Stimulated activated CD8-positive, alpha-beta memory T cell treated with anti-CD3 and anti-CD28 coated beads, Interleukin-7, amount 100 ng/mL, for 4 hours (primary cell): ENCODE data around the gene RPL7L1.
"Not testable (repeated sequence)": the region's sequence is repeated elsewhere in the genome, so short reads cannot be mapped to it uniquely, and the experiment has no call there.

Experiments
- DNase-seq, 2 donors: peaks; one replicate each; pipeline ENCODE4 v3.0.0-alpha.2; 2020; ENCODE audit warnings: low read depth in 2 of 2

RPL7L1 gene

DNA sequence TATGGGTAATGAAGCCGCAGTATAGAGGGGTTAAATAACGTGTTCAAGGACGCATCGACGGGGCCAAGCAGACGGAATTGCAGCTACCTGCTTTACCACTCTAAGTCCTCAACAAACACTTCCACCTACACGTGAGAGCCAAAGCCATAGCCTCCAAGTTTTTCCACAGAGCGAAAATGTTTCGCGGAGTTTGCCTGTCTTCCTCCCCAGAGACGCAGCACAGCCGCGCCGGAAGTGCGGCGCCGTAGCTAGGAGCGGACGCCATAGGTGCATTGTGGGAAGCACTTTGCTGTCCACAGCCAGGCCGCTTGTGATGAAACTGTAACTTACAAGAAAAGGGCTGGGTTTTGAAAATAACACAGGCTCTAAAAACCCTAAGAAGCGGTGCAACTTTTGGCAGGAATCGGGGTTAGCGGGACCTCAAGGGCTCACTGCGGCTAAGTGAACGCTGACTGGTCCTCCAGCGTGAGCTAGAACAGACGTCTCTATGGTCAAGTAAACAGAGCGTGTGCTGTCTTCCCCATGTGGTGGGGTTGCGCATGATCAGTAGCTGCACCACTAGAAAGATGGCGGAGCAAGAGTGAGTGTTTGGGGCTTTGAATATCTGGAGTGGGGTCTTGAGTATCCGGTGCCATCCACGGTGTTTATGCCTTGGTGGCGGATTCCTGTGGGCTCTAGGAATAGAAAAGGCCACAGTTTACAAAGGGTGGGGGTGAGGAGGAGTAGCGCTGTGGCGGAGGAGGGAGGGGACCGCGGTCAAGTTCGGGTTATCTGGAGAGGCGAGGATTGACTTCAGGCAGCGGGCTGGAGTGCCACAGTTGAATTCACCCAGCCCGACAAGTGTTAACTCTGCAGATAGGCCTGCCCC, at the start of gene RPL7L1:
TSS of gene RPL7L1 (plus strand) at position 245 of the 868 bp plus-strand sequence. CDS start at position 540, 295 bp downstream.
- peak; percentile 75 to 83 for DNase-seq

DNA sequence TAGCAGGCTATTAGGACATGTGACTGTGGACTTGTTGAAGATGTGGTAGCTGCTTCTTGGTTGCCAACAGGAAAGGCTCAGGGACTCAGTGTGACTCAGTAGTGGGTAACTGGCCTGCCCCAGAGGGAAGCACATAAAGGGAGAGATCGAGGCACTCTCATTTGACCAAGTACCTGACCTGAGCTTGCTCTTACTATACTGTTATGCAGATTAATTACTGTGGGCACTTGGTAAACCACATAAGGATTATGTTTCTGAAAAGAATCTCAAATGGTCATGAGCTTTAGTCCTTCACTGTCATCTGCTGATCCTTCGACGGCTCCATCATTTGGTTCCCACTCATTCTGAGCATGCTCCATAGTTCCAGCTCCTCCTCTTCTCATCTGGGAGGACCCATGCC, 48.2 kb upstream of the RPL7L1 start:
- DNase-seq: no peak

DNA sequence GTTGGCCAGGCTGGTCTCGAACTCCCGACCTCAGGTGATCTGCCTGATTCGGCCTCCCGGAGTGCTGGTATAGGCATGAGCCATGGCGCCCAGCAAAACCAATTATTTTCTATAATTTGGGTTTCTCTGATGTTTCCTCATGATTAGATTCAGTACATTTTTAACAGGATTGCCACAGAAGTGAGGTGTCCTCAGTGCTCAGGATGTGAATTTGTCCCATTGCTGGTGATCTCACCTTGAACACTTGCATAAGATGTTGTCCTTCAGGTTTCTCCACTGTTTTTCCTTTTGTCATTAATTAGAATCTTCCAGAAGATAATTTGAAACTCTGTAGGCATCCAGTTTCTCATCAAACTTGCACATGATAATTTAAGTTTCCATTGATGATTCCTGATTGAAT, 45.4 kb upstream of the RPL7L1 start:
- DNase-seq: no peak

DNA sequence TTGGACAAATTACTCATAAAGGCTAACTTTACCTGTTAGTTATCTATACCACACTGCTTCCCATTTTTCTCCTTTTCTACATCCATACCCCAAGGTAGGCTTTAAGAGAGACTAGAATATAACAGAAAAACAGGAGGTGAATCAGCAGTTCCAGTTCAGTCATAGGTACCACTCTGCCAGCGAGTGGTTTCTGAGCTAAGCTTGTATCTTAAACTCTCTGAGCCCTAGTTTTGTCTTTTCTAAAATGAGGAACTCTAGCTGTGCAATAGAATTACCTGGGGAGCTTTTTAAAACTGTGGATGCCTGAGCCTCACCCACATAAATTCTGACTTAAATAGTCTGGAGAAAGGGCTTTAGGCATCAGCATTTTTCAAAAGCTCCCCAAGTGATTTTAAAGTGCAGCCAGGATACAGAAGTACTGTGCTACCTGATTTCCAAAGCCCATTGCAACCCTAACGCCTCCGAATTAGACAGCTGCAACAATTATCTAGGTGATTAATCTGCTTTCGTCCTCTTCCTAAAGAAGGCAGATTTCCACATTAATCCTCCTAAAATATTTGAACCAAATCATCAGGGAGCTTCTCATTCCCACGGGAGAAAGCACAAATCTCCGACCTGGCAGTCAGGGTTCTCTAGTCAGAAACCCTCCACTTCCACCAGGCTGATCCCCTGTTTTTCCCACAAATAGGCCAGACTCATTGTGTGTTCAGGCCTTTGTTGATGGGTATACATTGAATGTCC, 37.4 kb upstream of the RPL7L1 start:
- no peak for DNase-seq

DNA sequence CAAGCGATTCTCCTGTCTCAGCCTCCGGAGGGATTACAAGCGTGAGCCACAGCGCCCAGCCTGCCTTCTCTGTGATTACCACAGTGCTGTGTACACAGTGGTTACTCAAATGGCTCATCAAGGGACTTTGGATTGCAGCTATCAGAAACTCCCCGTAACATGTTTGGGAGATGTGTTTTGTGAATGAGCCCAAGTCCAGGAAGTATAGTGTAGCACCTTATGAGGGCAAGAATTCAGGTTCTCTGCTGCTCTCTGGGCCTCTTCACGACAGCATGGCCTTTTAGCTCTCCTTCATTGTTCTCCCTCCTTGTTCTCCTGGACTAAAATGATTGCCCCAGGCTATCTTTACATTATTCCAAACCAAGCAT, 34.1 kb upstream of the RPL7L1 start:
- no peak for DNase-seq

DNA sequence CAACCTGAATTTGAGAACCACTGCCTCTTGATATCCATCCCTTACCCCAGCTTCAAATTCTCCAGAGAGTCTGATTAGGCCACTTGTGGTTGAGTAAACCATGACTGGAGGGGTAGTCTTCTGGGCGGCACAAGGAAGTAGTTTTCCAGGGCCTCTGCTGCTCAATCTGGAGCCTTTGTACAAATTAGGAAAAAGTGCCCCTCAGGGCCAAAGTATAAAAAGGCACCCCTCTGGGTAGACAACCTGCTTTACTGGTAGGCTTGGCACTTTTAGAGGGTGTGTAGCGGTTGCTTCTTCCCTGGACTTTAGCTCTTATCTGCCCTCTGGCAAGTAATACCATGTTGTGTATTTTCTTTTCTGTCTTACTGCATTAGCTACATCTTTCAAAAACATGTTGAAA, 32.9 kb upstream of the RPL7L1 start:
- no peak for DNase-seq

DNA sequence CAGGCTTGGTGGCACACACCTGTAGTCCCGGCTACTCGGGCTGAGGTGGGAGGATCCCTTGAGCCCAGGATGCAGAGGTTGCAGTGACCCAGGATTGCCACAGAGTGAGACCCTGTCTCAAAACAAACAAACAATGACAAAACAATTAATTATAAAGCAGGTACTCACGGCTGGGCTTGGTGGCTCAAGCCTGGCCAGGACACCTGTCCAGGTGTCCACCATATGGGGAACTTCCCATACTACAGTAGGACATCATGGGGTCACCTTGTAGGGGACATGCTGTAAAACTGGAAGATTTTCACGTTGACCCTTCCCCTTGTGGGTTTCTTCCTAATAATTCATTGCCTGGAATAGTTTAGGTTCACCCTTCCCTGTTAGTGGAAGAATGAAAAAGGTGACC, 30.7 kb upstream of the RPL7L1 start:
- DNase-seq: no peak

DNA sequence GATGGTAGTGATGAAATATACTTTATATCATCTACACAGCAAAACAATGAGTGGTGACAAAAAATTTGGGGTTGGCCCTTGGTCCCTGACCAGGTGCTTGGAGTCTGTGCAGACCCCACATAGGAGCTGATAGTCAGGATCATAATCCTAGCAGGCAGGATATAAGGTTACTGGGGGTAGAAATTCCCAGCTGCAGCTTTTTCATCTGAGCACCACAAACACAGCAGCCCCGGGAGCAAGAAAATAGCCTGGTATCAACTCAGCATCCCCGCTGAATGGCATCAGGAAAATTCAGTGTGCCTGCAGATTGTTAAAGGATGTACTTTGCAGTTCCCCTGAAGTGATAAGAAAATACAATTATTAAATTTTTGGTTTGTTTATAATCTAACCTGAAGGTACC, 27.8 kb upstream of the RPL7L1 start:
- no peak for DNase-seq

DNA sequence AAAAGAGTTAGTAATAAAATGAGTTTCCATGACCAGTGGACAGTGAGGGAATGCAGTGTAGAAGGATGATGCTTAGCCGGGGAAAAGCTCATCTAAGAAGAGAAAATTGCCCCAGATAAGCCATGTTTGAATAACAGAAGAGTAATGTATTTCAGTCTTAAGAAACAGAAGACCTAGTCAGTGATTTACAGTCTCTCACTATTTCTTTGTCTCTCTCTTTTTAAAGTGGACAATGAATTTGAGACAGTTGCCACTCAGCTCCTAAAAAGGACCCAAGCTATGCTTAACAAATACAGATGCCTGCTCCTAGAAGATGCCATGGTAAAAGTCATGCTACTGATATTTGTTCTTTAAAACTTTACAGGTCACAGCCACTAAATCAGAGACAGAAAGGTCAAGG, 19.4 kb upstream of the RPL7L1 start:
- no peak for DNase-seq

DNA sequence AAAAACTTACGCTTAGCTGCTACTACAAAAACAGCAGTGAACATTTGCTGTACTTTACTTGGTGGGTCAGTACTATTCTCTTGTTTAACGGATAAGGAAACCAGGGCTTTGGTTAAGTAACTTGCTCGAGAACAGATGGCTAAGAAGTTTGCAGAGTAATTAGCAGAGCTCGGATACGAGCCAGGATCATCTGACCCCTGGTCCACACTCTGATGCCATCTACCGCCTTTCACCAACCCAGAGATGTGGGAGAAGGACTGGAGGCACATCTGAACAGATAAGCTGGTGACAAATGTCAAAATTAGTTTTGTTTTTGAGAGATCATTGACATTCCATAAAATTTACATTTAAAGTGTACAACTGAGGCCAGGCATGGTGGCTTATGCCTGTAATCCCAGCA, 18.9 kb upstream of the RPL7L1 start:
- no peak for DNase-seq

DNA sequence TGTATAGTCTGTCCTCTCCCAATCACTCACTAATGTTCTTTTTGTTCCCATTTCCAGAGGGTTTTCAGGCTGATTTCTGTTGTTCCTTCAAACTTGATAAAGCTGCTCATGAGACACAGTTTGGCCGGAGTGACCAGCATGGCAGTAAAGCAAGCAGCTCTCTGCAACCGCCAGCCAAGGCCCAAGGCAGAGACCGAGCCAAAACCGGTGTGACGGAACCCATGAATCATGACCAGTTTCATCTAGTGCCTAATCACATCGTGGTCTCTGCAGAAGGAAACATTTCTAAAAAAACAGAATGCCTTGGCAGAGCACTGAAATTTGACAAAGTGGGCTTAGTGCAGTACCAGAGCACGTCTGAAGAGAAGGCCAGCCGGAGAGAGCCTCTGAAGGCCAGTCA, 14.8 kb upstream of the RPL7L1 start:
- DNase-seq: no peak

DNA sequence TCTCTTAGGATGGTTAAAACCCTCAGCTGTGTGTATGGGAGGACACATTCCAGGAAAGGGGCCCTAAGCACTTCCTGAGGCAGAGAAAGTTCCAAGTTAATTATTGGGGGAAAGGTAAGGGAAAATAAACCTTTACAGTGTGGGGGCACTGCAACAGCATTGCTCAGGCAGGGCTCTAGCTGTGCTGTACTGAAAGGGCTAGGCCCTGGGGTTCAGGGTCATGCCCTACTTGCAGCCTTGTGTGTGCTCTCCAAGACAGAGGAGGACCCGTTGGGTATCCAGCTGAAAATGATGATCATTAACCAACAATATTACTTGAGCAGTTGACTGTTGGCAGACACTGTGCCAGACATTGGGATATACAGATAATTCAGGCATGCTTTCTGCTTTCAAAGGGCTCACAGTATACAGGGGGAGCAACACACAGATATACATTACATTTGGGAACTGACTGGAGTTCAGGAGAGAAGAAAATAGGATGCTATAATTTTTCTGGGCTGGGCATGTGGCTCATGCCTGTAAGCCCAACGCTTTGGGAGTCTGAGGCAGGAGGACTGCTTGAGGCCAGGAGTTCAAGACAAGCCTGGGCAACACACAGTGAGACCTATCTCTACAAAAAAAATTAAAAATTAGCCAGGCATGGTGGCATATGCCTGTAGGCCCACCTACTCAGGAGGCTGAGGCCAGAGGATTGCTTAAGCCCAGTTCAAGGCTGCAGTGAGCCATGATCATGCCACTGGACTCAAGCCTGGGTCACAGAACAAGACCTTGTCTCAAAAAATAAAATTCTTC, 9.1 kb upstream of the RPL7L1 start:
- no peak for DNase-seq

DNA sequence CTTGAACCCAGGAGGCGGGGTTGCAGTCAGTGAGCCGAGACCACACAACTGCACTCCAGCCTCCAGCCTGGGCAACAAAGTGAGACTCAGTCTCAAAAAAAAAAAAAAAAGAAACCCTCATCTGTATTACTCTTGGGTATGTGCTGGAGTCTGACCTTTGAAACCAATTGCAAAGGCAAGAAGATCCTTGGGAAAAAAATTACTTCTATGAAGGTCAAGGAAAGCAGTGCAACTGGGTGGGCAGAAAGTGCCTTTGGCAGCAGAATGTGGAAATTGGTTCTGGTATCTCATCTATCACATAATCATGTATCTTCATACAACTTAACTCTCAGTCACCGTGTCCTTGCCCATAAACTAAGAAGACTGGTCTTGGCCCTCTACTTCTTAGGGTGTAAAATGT, 7.7 kb upstream of the RPL7L1 start:
- no peak for DNase-seq

DNA sequence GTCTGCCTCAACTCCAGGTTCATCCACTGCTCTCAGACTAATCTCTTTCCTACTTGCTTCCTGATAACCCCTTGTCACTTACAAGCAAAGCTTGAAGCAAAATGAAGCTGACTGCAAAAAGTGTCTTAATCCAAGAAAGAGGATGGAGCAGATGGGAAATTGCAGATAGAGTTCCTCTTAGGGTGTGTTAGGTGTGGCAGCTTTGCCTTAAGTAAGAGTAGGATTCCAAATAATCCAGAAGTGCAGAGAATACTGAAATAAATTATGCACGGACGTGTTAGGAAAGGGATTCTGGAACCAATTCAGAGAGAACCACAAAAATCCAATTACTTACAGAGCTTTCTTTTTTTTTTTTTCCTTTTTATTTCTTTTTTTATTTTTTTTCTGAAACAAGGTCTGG, 6.1 kb upstream of the RPL7L1 start:
- no peak for DNase-seq

DNA sequence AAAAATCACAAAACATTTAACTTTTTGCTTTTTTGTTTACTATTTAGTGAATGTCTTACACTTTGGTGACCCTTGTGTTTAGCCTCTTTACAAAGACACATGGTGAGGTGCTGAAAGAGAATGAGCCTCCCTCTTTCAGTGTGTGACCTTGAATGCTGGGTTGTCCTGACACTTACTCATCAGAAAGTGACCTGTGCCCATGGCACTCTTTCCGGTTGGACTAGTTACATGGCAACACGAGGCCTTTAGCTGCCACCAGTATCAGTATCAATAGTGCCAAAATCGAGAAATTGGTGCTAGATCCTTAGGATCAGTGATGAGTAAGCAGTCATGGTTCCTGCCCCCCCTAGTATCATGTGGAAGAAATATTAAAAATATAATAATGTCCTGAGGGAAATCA, 1.7 kb upstream of the RPL7L1 start:
- DNase-seq: no peak

DNA sequence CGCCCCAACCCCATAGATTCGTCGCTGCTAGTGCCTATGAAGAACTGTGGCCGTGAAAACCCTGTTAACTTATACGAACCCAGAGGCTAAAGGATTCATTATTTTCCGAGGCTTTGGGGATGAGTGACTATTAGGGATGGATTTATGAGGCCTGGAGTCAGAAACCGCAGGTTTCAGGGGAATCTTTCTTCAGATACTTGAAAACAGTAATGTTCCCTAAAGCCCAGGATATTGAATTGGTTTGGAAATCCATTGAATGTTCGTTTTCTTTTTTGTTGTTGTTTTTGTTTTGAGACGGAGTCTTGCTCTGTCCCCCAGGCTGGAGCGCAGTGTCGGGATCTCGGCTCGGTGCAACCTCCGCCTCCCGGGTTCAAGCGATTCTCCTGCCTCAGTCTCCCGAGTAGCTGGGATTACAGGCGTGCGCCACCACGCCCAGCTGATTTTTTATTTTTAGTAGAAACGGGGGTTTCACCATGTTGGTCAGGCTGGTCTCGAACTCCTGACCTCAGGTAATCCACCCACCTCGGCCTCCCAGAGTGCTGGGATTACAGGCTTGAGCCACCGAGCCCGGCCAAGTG, 913 bp downstream of the RPL7L1 start:
- not testable (repeated sequence) for DNase-seq

DNA sequence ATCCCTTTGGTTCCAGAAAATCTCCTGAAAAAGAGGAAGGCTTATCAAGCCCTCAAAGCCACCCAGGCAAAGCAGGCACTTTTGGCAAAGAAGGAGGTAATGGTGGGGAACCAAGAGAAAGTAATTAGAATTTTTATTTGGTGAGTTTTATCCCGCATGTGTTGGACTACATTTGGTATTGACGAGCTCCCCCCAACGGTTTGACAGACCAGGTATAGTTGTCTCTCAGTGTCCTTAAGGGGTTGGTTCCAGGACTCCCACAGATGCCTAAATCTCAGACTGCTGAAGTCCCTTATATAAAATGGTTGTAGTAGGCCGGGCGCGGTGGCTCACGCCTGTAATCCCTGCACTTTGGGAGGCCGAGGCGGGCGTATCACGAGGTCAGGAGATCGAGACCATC, 1.5 kb downstream of the RPL7L1 start:
- not testable (repeated sequence) for DNase-seq

DNA sequence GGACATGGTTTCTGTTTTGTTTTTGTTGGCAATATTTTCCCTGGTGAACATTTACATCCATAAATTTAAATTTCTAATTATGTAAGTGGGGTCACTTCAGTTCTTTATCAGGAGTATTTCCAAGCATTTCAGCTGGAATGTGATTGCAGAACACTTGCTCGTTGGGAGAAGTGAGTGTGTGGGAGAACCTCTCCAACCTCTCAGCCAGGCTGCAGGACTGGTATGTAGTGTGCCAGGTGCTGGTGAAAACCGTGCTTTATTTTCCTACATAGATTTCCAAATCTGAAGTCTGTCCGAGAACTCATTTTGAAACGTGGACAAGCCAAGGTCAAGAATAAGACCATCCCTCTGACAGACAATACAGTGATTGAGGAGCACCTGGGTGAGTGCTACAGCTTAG, 6.3 kb downstream of the RPL7L1 start:
- DNase-seq: no peak

DNA sequence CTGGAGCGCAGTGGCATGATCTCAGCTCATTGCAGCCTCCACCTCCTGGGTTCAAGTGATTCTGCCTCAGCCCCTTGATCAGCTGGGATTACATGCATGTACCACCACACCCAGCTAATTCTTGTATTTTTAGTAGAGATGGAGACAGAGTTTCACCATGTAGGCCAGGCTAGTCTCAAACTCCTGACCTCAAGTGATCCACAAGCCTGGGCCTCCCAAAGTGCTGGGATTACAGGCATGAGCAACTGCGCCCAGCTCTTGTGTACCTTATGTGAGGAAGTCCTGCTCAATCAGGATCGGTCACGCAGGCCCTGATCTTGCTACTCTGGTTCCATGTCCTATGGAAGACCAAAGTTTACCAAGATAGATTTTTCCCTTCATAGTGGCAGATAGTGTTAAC, 8.8 kb downstream of the RPL7L1 start:
- not testable (repeated sequence) for DNase-seq

DNA sequence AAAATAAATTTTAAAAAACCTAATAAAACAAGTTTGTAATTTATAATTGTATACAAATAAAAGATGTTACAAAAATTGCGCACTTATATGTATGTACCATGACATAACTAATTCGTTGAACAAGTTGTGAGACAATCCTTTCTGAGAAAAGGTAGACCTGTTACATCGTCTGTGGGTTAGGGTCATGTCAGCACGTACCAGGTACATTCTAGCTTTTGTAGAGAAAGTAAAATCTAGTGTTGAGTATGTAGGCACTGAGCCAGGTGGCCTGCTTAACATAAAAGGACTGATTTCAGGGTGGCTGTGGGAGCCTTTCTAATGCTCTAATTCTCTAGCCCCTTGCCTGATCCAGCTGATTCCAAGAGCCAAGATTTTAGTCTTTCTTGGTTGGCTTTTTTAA, 10.4 kb downstream of the RPL7L1 start:
- no peak for DNase-seq

DNA sequence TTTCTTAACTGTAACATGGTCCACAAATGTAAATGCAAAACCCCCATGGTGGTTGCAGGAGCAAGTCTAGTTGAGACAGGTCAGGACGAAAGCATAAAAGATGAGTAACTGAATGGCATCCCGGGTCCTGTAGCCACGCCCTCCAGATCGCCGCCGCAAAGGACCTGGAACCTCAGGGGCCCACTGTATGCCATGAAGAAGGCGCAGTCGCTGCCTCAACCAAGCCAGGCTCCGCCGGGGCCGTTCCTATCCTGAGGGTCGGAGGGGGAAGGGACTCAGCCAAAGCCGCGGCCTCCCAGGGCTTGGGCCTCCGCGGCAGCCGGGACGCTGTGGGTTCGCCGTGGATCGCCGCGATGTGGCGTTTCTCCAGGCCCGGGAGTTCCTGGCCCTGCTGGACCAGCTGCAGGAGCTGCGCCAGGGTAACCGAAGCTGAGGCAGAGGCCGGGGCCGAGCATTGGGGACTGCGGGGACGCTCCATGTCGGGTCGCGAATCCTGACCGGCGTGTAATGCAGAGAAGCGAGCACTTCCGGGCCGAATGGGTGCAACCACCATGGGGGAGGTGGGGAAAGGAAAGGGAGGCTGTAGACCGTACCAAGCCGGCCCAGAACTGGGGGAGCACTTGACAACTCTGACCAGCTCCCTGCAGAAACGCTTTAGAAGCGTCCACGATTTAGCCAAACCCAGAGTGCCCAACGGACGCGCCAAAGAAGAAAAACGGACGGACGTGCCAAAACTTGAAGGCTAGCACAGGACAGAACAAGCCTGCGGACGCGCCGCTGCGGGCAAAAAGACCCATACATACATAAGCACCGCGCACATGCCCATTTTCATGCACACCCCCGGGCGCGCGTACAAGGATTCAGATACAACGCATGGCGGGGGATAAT, 11.1 kb downstream of the RPL7L1 start:
- DNase-seq: peak; percentile 82 to 83
